ENCODE results near the gene CPZ.
"Not testable (repeated sequence)": the region's sequence is repeated elsewhere in the genome, so short reads cannot be mapped to it uniquely, and the experiment has no call there.

Gene CPZ

DNA sequence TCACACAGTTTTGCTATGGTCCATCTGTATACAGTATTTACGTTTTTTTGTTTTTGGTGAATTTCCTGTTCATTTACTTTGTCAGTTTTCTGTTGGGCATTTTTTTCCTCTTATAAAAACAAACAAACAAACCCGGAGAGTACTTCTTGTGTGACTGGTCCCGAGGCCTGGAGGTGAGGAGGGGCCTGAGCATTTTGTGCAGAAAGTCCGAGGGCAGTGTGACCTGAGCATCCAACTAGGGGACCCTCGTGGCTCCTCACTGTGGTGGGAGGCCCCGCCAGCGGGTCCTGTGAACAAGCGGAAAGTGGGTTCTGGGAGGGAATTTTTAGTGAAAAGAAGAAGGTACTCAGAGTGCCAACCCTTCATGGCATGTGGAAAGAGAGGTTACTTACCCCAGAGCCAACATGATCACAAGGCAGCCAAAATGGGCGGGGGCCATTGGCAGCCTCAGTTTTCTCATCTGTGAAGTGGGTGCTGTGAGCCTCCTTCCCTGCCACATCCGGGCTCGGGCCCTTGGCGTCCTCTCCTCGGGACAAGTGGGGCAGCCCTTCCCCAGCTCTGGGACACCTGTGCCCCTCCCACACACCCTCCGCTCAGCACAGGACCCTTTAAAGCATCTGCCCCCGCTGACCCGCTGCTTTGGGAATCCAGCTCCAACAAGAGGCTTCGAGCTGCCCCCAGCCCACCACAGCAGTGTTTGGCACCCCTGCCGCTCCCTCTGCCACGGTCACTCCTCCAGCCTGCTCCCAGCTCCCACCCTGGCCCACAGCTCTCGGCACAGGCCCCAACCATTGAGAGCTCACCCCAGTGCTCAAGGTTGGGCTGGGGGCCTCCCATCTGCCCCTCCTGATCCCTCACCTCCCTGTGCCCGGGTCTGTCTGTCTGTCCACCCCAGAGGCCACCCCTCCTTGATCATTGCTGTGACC is 35.2 kb upstream of the CPZ start:
- DNase-seq (ENCODE audit: low read depth): no peak

- no peak for DNase-seq (ENCODE audit: low read depth)
These were observed 34.2 kb upstream of the CPZ start for GRCh38 chr4:8558080-8558960.

- no peak for DNase-seq (ENCODE audit: low read depth)
These were observed 33.6 kb upstream of the CPZ start for GRCh38 chr4:8559011-8559410.

GRCh38 chr4:8559524-8560264 is 32.9 kb upstream of the CPZ start:
- DNase-seq (ENCODE audit: low read depth): no peak

DNA sequence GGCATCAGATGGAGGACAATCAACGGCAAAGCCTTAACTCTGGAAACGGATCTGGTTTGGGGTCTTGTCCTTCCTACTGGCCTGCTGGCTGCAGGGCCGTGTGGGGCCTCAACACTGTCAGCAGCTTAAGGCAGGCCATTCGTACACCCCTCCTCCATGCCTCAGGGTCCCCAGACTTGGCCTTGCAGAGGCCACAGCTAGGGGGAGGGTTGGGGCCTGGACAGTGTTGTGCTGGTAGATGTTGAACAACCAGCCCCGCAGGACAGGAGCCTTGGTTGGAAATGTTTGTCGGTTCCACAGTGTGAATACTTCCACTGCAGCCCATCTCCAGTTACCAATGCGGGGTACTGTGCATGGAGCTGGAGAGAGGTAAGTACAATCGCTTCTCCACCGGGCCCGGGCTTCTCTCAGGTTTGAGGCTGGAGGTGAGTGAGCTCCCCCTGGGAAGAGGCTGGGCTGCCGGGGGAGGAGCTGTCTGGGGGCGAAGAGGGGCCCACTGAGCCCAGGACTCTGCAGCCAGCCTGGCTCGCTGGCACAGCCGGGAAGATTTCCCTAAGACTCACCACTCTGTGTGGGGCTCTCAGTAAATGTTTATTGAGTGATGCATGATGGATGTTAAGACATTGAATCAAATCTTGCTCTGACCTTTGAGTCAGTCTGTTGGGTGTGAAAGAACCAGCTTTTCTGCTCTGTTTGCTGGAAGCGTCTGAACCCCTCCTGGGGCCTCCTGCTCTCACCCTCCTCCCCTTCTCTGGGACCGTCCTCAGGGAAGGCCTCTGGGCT is 32.1 kb upstream of the CPZ start:
- DNase-seq (ENCODE audit: low read depth): no peak

GRCh38 chr4:8564595-8564994 is 28.0 kb upstream of the CPZ start:
- no peak for DNase-seq (ENCODE audit: low read depth)

DNA sequence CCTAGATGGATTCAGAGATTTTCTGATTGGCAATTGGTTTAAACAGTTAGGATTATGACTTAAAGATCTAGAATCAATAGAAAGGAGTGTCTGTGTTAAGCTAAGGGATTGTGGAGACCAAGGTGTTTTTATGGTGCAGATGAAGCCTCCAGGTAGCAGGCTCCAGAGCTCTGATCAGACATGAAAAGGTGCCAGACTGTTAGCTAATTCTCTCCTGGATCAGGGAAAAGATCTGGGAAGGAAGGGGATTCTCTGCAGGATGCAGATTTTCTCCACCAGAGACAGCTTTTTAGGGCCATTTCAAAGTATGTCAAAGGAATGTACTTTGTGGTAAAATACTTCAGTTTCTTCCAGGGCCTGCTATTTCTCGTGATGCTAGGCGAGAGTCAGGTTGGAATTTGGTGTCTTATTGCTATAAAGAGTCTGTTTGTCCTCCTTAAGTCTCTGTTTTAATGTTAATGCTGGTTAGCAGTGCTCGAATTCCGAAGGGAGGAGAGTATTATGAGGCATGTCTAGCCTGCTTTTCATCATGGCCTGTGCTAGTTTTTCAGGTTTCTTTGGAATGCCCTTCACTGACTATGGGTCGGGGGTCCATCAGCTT is 24.4 kb upstream of the CPZ start:
- no peak for DNase-seq (ENCODE audit: low read depth)

DNA sequence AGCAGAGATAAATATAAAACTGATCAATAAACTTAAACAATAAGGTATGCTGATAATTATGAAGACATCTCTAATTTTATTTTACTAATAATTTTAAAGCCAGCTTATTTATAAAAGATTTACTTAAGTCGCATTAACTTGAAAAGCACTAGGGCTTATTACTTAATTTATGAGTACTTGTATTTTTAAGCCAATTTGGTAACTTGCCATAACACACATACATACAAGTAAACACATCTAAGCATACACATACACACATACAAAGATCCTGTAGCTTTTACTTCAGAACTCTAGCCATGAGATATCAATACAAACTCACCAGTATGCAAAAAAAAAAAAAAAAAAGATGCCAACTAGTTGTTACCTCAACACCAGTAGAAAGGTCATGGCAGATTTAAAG is 22.4 kb upstream of the CPZ start:
- DNase-seq (ENCODE audit: low read depth): no peak

DNA sequence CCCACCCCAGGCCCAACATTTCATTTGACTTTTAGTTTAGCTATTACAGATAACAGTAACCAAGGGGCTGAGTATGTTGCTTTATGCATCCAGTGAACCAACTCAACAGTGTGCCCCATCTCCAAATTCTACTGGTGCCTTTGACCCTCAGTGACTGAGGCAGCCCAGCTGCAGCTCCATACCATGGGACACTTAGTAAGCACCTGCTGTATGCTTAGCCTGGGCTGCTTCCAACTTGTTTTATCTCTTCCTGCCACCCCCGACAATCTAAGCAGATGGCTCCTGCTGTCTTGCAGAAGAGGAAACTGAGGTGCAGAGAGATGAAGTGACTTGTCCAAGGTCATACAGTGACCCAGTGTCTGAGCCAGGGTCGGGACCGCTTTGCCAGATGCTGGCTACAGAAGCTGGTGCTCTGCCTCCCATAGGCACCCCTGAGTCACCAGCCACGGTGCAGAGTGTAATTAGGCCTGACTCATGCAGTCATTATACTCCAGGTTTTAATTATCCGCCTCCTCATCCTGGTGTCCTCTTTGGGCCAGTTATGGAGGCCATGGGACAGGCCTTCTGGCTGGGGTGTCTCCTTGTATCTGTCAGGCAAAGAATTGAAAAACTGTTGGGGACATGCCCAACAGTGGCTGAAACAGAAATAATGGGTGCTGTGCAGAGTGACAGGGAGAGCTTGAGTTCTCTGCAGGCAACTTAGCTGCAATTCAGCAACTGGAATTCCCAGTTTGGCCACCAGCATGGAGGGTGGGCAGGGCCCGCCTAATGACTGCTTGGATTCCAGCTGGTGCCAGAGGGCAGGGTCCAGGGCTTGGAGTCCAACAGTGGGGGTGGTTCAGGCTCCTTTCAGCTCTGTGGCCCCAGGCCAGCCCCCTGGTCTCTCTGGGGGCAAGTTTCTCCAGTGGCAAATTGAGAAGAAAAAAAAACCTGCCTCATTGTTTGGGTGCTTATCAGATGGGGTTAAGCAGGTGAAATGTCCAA is 20.6 kb upstream of the CPZ start:
- DNase-seq (ENCODE audit: low read depth): no peak

- no peak for DNase-seq (ENCODE audit: low read depth)
These were observed 19.3 kb upstream of the CPZ start for GRCh38 chr4:8573266-8573665.

GRCh38 chr4:8574796-8575370 is 17.7 kb upstream of the CPZ start:
- no peak for DNase-seq (ENCODE audit: low read depth)

GRCh38 chr4:8575457-8575856 is 17.1 kb upstream of the CPZ start:
- no peak for DNase-seq (ENCODE audit: low read depth)

DNA sequence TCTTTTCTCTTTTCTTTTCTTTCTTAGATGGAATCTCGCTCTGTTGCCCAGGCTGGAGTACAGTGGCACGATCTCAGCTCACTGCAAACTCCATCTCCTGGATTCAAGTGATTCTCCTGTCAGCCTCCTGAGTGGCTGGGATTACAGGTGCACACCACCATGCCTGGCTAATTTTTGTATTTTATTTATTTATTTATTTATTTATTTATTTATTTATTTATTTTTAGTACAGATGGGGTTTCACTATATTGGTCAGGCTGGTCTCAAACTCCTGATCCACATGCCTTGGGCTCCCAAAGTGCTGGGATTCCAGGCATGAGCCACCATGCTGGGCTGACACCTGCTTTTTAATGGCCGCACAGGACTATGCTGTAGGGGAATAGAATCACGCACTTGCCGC is 16.0 kb upstream of the CPZ start:
- not testable (repeated sequence) for DNase-seq (ENCODE audit: low read depth)

GRCh38 chr4:8577046-8577445 is 15.5 kb upstream of the CPZ start:
- no peak for DNase-seq (ENCODE audit: low read depth)

DNA sequence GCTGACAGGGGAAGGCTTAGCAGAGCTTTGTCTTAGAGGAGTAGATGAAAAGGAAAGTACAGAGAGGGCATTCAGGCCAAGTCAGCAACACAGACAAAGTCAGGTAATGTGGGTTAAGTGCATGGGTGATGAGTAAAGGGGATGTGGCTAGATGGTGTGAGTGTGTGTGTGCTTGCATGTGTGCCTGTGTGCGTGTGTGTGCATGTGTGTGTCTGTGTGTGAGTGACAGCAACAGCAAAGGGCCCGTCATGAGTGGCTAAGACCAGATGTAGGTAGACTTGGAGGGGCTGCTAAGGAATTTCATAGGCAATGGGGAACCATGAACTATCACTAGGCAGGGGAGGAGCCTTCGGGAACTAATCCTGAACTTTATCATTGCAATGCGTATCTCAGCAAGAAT is 14.6 kb upstream of the CPZ start:
- no peak for DNase-seq (ENCODE audit: low read depth)

GRCh38 chr4:8578717-8579116 is 13.8 kb upstream of the CPZ start:
- DNase-seq (ENCODE audit: low read depth): no peak

DNA sequence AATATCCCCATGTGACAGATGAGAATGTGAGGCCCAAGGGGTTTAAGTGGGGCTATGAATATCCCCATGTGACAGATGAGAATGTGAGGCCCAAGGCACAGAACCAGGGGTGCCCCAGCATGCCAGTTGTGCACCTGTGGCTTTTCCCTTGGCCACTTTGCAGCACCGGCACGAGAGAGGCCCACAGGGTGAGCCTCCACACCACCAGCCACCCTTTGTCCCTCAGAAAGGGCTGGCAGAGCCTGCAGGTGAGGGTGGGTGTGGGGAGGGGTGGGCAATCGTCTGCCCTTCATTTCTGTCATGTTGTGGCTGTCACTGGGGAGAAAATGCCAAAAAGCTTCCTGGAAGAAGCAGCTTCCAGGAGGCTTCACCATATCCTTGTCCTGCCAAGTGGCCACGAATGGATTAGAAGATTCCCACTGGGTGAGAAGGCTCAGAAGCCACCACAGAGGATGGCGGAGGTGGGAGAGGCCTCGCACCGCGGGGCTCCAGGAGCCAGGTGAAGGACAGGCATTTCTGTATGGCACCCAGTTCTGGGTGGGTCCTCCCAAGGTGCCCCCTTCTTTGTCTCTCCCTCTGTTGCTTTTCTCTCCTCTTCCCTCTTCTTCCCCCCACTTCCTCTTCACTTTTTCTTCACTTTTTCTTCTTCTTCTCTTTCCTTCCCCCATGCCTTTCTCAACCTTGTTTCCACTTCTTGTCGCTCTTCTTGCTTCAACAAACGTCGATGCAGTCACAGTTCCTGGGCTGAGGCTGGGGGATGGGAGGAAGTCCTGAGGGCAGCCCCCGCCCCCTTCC is 12.8 kb upstream of the CPZ start:
- no peak for DNase-seq (ENCODE audit: low read depth)

GRCh38 chr4:8580321-8581093 is 12.1 kb upstream of the CPZ start, which contains the start of gene GPR78:
TSS of gene GPR78 (plus strand) at chr4:8580392. CDS start at chr4:8580983, 591 bp downstream.
- no peak for DNase-seq (ENCODE audit: low read depth)

Data from non-pigmented ciliary epithelial cell (primary cell).